ENCODE data around the gene JAKMIP2. TPM values are rescaled to one million over a fixed set of nuclear protein-coding genes. Genes with fewer than 3 reads are reported as not detected.
A peak's percentile ranks its signal among the peaks of the same experiment; 100 is the strongest.

Gene JAKMIP2
- total RNA-seq, 1 experiment from 2014 or later = 10.9 TPM

DNA sequence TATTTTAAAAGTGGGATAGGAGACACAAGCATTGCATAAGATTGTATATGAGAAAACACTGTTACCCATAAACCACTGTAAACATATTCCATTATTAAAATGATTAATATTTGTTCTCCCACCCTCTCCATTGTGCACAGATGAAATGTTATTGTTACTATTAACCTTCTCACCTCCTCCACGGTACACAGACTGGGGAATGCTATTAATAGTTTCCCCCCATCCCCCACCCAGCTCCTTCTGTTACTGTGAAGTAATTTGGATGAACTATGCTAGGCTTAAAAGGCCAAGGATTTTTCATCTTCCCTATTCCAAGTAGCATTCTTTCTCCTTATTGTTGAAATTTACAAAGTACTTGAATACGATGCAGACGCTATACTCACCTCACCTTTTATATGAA lies 91.4 kb downstream of the JAKMIP2 start (continued):
- TF ChIP-seq, protein P1, sequence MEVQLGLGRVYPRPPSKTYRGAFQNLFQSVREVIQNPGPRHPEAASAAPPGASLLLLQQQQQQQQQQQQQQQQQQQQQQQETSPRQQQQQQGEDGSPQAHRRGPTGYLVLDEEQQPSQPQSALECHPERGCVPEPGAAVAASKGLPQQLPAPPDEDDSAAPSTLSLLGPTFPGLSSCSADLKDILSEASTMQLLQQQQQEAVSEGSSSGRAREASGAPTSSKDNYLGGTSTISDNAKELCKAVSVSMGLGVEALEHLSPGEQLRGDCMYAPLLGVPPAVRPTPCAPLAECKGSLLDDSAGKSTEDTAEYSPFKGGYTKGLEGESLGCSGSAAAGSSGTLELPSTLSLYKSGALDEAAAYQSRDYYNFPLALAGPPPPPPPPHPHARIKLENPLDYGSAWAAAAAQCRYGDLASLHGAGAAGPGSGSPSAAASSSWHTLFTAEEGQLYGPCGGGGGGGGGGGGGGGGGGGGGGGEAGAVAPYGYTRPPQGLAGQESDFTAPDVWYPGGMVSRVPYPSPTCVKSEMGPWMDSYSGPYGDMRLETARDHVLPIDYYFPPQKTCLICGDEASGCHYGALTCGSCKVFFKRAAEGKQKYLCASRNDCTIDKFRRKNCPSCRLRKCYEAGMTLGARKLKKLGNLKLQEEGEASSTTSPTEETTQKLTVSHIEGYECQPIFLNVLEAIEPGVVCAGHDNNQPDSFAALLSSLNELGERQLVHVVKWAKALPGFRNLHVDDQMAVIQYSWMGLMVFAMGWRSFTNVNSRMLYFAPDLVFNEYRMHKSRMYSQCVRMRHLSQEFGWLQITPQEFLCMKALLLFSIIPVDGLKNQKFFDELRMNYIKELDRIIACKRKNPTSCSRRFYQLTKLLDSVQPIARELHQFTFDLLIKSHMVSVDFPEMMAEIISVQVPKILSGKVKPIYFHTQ (CRISPR knock-in tag; IDR thresholded peaks at IDR 0.05) = no peak

DNA sequence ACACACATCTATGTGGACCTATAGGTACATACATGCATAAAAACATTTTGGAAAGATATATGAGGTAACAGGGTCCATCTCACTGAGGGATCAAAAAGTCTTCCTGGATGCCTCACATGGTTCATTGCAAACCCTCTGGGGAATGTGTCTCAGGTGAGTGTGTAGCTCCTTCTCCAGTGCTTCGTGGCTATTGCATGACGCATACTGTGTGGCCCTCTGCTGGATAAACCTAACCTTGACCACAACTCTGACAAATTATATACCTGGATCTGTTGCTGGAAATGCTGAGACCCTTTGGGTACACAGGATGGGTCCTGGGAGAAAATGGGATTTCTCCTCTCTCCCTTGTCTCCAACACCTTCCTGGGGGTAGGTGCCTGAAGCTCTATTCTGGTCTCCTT lies 91.9 kb downstream of the JAKMIP2 start:
- DNase-seq (ENCODE audit: low spot score) (peak; percentile 19), ATAC-seq (peak; percentile 92)
- TF ChIP-seq, protein P2, sequence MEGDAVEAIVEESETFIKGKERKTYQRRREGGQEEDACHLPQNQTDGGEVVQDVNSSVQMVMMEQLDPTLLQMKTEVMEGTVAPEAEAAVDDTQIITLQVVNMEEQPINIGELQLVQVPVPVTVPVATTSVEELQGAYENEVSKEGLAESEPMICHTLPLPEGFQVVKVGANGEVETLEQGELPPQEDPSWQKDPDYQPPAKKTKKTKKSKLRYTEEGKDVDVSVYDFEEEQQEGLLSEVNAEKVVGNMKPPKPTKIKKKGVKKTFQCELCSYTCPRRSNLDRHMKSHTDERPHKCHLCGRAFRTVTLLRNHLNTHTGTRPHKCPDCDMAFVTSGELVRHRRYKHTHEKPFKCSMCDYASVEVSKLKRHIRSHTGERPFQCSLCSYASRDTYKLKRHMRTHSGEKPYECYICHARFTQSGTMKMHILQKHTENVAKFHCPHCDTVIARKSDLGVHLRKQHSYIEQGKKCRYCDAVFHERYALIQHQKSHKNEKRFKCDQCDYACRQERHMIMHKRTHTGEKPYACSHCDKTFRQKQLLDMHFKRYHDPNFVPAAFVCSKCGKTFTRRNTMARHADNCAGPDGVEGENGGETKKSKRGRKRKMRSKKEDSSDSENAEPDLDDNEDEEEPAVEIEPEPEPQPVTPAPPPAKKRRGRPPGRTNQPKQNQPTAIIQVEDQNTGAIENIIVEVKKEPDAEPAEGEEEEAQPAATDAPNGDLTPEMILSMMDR (IDR thresholded peaks at IDR 0.05) = 0 out of 2 replicates have a peak, but pooled peaks have one; percentile 23
- TF ChIP-seq SMAD3 (CRISPR knock-in tag; IDR thresholded peaks at IDR 0.05; ENCODE audit: borderline replicate concordance) = no peak
- CTCF ChIA-PET = interaction anchor here (0.5 to 3.0 kb wide), 14 partner anchors 11 to 466 kb away, joined by 3 to 21 read pairs (median 4); partner anchors contain the start of genes JAKMIP2 and STK32A
- H3K27ac Mint-ChIP-seq = no peak overlapping the region
- H3K4me1 Mint-ChIP-seq = peaks cover 13% of the 10 kb centered on the region
- H3K9me3 Mint-ChIP-seq = no peaks in the 10 kb centered on the region
- H3K4me3 Mint-ChIP-seq = no peak overlapping the region
- H3K36me3 Mint-ChIP-seq = peaks cover 2% of the 10 kb centered on the region; the same call in 1 of the 2 replicates
- POLR2A ChIA-PET = interaction anchor here (0.6 kb wide), 2 partner anchors 63 to 104 kb away, joined by 3 to 4 read pairs; no protein-coding TSS in a partner anchor
- H3K27me3 Mint-ChIP-seq (ENCODE audit: low read depth) = no peaks in the 10 kb centered on the region

DNA sequence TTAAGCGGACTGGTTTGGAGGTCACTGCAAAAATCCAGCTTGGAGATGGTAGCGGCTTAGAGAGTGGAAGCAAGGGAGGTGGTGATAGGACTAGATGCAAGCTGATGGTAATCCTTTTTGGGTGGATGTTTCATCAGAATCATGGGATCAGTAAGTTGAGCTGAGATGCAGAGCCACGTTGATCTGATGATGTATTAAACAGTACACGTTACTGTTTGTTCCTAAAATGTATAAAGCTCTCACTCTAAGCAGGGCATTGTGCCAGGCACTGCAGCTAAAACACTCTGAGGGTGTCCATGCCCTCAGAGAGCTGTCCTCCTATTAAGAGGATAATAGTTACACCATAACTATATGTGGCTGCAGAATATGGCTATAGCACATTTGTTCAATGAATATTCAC lies 93.1 kb downstream of the JAKMIP2 start:
- H3K4me3 Mint-ChIP-seq = no peak overlapping the region
- ChIA-PET CTCF (interaction anchor here (1.0 to 3.0 kb wide), 4 partner anchors 10 to 133 kb away, joined by 4 to 21 read pairs (median 10); no protein-coding TSS in a partner anchor), POLR2A (no interaction called here)
- no peak for TF ChIP-seq ATF1 (CRISPR knock-in tag; IDR thresholded peaks at IDR 0.05)
- no peak for TF ChIP-seq NFE2L1 (CRISPR knock-in tag; IDR thresholded peaks at IDR 0.05)
- no peak for TF ChIP-seq ZNF396 (CRISPR knock-in tag; IDR thresholded peaks at IDR 0.05; ENCODE audit: borderline replicate concordance)
- TF ChIP-seq, protein P3, sequence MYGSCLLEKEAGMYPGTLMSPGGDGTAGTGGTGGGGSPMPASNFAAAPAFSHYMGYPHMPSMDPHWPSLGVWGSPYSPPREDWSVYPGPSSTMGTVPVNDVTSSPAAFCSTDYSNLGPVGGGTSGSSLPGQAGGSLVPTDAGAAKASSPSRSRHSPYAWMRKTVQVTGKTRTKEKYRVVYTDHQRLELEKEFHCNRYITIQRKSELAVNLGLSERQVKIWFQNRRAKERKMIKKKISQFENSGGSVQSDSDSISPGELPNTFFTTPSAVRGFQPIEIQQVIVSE (CRISPR knock-in tag; IDR thresholded peaks at IDR 0.05; ENCODE audit: borderline replicate concordance) = no peak
- TF ChIP-seq GABPB1 (CRISPR knock-in tag; IDR thresholded peaks at IDR 0.05) = no peak
- no peak for TF ChIP-seq NFYB (CRISPR knock-in tag; conservative IDR thresholded peaks at IDR 0.05; ENCODE audit: low read depth)
- no peak for TF ChIP-seq TCF7 (CRISPR knock-in tag; IDR thresholded peaks at IDR 0.05; ENCODE audit: low read depth)
- TF ChIP-seq CBFB (CRISPR knock-in tag; IDR thresholded peaks at IDR 0.05; ENCODE audit: low read depth) = no peak
- TF ChIP-seq, protein P4, sequence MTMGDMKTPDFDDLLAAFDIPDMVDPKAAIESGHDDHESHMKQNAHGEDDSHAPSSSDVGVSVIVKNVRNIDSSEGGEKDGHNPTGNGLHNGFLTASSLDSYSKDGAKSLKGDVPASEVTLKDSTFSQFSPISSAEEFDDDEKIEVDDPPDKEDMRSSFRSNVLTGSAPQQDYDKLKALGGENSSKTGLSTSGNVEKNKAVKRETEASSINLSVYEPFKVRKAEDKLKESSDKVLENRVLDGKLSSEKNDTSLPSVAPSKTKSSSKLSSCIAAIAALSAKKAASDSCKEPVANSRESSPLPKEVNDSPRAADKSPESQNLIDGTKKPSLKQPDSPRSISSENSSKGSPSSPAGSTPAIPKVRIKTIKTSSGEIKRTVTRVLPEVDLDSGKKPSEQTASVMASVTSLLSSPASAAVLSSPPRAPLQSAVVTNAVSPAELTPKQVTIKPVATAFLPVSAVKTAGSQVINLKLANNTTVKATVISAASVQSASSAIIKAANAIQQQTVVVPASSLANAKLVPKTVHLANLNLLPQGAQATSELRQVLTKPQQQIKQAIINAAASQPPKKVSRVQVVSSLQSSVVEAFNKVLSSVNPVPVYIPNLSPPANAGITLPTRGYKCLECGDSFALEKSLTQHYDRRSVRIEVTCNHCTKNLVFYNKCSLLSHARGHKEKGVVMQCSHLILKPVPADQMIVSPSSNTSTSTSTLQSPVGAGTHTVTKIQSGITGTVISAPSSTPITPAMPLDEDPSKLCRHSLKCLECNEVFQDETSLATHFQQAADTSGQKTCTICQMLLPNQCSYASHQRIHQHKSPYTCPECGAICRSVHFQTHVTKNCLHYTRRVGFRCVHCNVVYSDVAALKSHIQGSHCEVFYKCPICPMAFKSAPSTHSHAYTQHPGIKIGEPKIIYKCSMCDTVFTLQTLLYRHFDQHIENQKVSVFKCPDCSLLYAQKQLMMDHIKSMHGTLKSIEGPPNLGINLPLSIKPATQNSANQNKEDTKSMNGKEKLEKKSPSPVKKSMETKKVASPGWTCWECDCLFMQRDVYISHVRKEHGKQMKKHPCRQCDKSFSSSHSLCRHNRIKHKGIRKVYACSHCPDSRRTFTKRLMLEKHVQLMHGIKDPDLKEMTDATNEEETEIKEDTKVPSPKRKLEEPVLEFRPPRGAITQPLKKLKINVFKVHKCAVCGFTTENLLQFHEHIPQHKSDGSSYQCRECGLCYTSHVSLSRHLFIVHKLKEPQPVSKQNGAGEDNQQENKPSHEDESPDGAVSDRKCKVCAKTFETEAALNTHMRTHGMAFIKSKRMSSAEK (CRISPR knock-in tag; IDR thresholded peaks at IDR 0.05; ENCODE audit: borderline replicate concordance) = no peak
- no peak for TF ChIP-seq IRF2 (CRISPR knock-in tag; IDR thresholded peaks at IDR 0.05; ENCODE audit: borderline replicate concordance, low read depth)
- TF ChIP-seq, protein P5, sequence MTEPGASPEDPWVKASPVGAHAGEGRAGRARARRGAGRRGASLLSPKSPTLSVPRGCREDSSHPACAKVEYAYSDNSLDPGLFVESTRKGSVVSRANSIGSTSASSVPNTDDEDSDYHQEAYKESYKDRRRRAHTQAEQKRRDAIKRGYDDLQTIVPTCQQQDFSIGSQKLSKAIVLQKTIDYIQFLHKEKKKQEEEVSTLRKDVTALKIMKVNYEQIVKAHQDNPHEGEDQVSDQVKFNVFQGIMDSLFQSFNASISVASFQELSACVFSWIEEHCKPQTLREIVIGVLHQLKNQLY (CRISPR knock-in tag; IDR thresholded peaks at IDR 0.05) = no peak
- TF ChIP-seq SP1 (CRISPR knock-in tag; conservative IDR thresholded peaks at IDR 0.05) = no peak
- no peaks in the 10 kb centered on the region for H3K9me3 Mint-ChIP-seq
- peak overlapping the region; percentile 43 for H3K27ac Mint-ChIP-seq
- peaks cover 13% of the 10 kb centered on the region for H3K4me1 Mint-ChIP-seq
- DNase-seq (ENCODE audit: low spot score) (no peak), ATAC-seq (no peak)
- no peaks in the 10 kb centered on the region for H3K27me3 Mint-ChIP-seq (ENCODE audit: low read depth)
- no peaks in the 10 kb centered on the region for H3K36me3 Mint-ChIP-seq
